Sigmoid colon (tissue), 4 donors: ENCODE results near the gene RFX3.

Source experiments
- CTCF ChIP-seq, 4 experiments: fragments of 450-650 bp in 3 of 4; fragments of 200-600 bp in 1 of 4; IDR thresholded peaks; one replicate each; pipeline ENCODE4 v1.5.1; 2016 to 2019; ENCODE audit warnings: antibody characterized with exemption in 4 of 4, mild to moderate bottlenecking in 3 of 4, moderate library complexity in 2 of 4
- EP300 ChIP-seq, 4 donors: sonication (generic); formaldehyde crosslinking; IDR thresholded peaks; one replicate each; pipeline ENCODE4 v1.6.1; 2017; ENCODE audit warnings: antibody characterized with exemption in 4 of 4
- POLR2A ChIP-seq, 2 donors: fragments of 450-650 bp; IDR thresholded peaks; one replicate each; pipeline ENCODE4 v1.6.1; 2016; ENCODE audit warnings: antibody characterized with exemption in 2 of 2, mild to moderate bottlenecking in 2 of 2, moderate library complexity in 2 of 2
- POLR2AphosphoS5 ChIP-seq, 4 donors: sonication (generic); formaldehyde crosslinking; IDR thresholded peaks; one replicate each; pipeline ENCODE4 v1.6.1; 2017; ENCODE audit warnings: antibody characterized with exemption in 4 of 4

GRCh38 chr9:3237121-3237520, 288.7 kb downstream of the RFX3 start:
- TF ChIP-seq POLR2AphosphoS5 (IDR thresholded peaks at IDR 0.05) = no peak
- no peak for TF ChIP-seq CTCF (IDR thresholded peaks at IDR 0.05)
- TF ChIP-seq POLR2A (IDR thresholded peaks at IDR 0.05) = no peak
- no peak for TF ChIP-seq EP300 (IDR thresholded peaks at IDR 0.05)
